ENCODE data around the gene GPANK1.

Gene GPANK1

GRCh38 chr6:31643818-31644454, 20.9 kb downstream of the GPANK1 start:
- DNase-seq (ENCODE audit: extremely low read depth in 1 of 2, low read depth in 1 of 2), result no peak

- no peak for DNase-seq (ENCODE audit: extremely low read depth in 1 of 2, low read depth in 1 of 2)
Measured at GRCh38 chr6:31642798-31643570, 21.8 kb downstream of the GPANK1 start.

- DNase-seq (ENCODE audit: extremely low read depth in 1 of 2, low read depth in 1 of 2), result no peak
Measured at GRCh38 chr6:31641370-31641769, 23.4 kb downstream of the GPANK1 start.

- no peak for DNase-seq (ENCODE audit: extremely low read depth in 1 of 2, low read depth in 1 of 2)
Measured at GRCh38 chr6:31640612-31641011, 24.2 kb downstream of the GPANK1 start.

- DNase-seq (ENCODE audit: extremely low read depth in 1 of 2, low read depth in 1 of 2), result no peak
Measured at GRCh38 chr6:31639449-31639861, 25.3 kb downstream of the GPANK1 start.

GRCh38 chr6:31639043-31639442, 25.8 kb downstream of the GPANK1 start:
- DNase-seq (ENCODE audit: extremely low read depth in 1 of 2, low read depth in 1 of 2), result no peak

- DNase-seq (ENCODE audit: extremely low read depth in 1 of 2, low read depth in 1 of 2), result no peak
Measured at GRCh38 chr6:31636698-31637596, 27.9 kb downstream of the GPANK1 start.

GRCh38 chr6:31634969-31635575, 29.7 kb downstream of the GPANK1 start:
- DNase-seq (ENCODE audit: extremely low read depth in 1 of 2, low read depth in 1 of 2), result no peak

- DNase-seq (ENCODE audit: extremely low read depth in 1 of 2, low read depth in 1 of 2), result no peak
Measured at GRCh38 chr6:31634131-31634530, 30.7 kb downstream of the GPANK1 start.

GRCh38 chr6:31633447-31633846, 31.4 kb downstream of the GPANK1 start:
- no peak for DNase-seq (ENCODE audit: extremely low read depth in 1 of 2, low read depth in 1 of 2)

- DNase-seq (ENCODE audit: extremely low read depth in 1 of 2, low read depth in 1 of 2), result no peak
Measured at GRCh38 chr6:31632279-31632946, 32.4 kb downstream of the GPANK1 start.

GRCh38 chr6:31631681-31632278, 33.0 kb downstream of the GPANK1 start:
- DNase-seq (ENCODE audit: extremely low read depth in 1 of 2, low read depth in 1 of 2), result no peak

GRCh38 chr6:31631209-31631608, 33.6 kb downstream of the GPANK1 start:
- no peak for DNase-seq (ENCODE audit: extremely low read depth in 1 of 2, low read depth in 1 of 2)

GRCh38 chr6:31630177-31630934, 34.4 kb downstream of the GPANK1 start:
- DNase-seq (ENCODE audit: extremely low read depth in 1 of 2, low read depth in 1 of 2), result no peak

- no peak for DNase-seq (ENCODE audit: extremely low read depth in 1 of 2, low read depth in 1 of 2)
Measured at GRCh38 chr6:31629014-31629413, 35.8 kb downstream of the GPANK1 start.

GRCh38 chr6:31627690-31628287, 37.0 kb downstream of the GPANK1 start:
- no peak for DNase-seq (ENCODE audit: extremely low read depth in 1 of 2, low read depth in 1 of 2)

GRCh38 chr6:31626952-31627351, 37.8 kb downstream of the GPANK1 start:
- DNase-seq (ENCODE audit: extremely low read depth in 1 of 2, low read depth in 1 of 2), result no peak

GRCh38 chr6:31624070-31624469, 40.7 kb downstream of the GPANK1 start:
- no peak for DNase-seq (ENCODE audit: extremely low read depth in 1 of 2, low read depth in 1 of 2)

- no peak for DNase-seq (ENCODE audit: extremely low read depth in 1 of 2, low read depth in 1 of 2)
Measured at GRCh38 chr6:31622684-31623091, 42.1 kb downstream of the GPANK1 start.

Measured in activated CD8-positive, alpha-beta memory T cell treated with anti-CD3 and anti-CD28 coated beads for 1 hour (primary cell).